AG10803 (cell line): Measurements from ENCODE around the gene MLEC.

Experiments used
- DNase-seq: peaks from one replicate; pipeline ENCODE4 v3.0.0; 2010; ENCODE audit warnings: low read depth
- H3K4me3 ChIP-seq: 2 replicates; pipeline ENCODE4 v1.5.1; 2011; ENCODE audit warnings: mild to moderate bottlenecking, low read length, control low read depth
- CTCF ChIP-seq: conservative IDR thresholded peaks from 2 replicates; pipeline ENCODE4 v1.5.1; 2011; ENCODE audit warnings: mild to moderate bottlenecking, low read length, control low read depth, inconsistent platforms

The MLEC gene

GRCh38 chr12:120749256-120749655, 62.3 kb downstream of the MLEC start:
- TF ChIP-seq CTCF: no peak
- DNase-seq: no peak
- no peak overlapping the region for H3K4me3 ChIP-seq

DNA sequence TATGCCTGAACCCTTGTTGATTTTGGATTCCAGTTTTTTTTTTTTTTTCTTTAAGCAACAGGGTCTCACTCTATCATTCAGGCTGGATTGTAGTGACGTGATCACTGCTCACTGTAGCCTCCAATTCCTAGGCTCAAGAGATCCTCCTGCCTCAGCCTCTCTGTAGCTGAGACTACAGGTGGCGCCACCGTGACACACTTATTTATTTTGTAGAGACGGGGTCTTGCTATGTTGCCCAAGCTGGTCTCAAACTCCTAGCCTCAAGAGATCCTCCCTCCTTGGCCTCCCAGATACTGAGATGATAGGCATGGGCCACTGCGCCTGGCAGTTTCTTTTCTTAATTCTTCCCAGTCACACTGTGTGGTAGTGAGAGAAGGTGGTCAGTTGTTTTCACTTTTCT, 63.9 kb downstream of the MLEC start:
- no peak overlapping the region for H3K4me3 ChIP-seq
- no peak for DNase-seq
- no peak for TF ChIP-seq CTCF

- no peak for TF ChIP-seq CTCF
- DNase-seq: no peak
- no peak overlapping the region for H3K4me3 ChIP-seq
Measured at GRCh38 chr12:120751389-120751788, 64.4 kb downstream of the MLEC start.
